Adipocyte (in vitro differentiated cells): Measurements from ENCODE around the gene BCAS3.
A peak's percentile ranks its signal among the peaks of the same experiment; 100 is the strongest.

ENCODE experiments used
- DNase-seq: peaks from one replicate; pipeline ENCODE4 v3.0.0-alpha.2; 2015; ENCODE audit warnings: low read depth
- H3K27me3 ChIP-seq: replicated peaks from 2 replicates; pipeline ENCODE4 v1.7.0; 2013; ENCODE audit warnings: mild to moderate bottlenecking, low read length, moderate library complexity; ENCODE audit not compliant: control insufficient read depth, insufficient read depth
- H3K36me3 ChIP-seq: 2 replicates; pipeline ENCODE4 v1.7.0; 2013; ENCODE audit warnings: low read length, mild to moderate bottlenecking, moderate library complexity; ENCODE audit not compliant: control insufficient read depth, insufficient read depth, severe bottlenecking
- H3K4me1 ChIP-seq: 2 replicates; pipeline ENCODE4 v1.7.0; 2013; ENCODE audit warnings: mild to moderate bottlenecking, low read length, moderate library complexity; ENCODE audit not compliant: control insufficient read depth, insufficient read depth
- H3K4me3 ChIP-seq: 2 replicates; pipeline ENCODE4 v1.7.0; 2013; ENCODE audit warnings: mild to moderate bottlenecking, low read length, moderate library complexity
- H3K9ac ChIP-seq: 2 replicates; pipeline ENCODE4 v1.7.0; 2013; ENCODE audit warnings: mild to moderate bottlenecking, low read length, moderate library complexity
- H3K9me3 ChIP-seq: 2 replicates; pipeline ENCODE4 v1.7.0; 2013; ENCODE audit warnings: mild to moderate bottlenecking, low read length, moderate library complexity; ENCODE audit not compliant: control insufficient read depth

BCAS3 gene

DNA sequence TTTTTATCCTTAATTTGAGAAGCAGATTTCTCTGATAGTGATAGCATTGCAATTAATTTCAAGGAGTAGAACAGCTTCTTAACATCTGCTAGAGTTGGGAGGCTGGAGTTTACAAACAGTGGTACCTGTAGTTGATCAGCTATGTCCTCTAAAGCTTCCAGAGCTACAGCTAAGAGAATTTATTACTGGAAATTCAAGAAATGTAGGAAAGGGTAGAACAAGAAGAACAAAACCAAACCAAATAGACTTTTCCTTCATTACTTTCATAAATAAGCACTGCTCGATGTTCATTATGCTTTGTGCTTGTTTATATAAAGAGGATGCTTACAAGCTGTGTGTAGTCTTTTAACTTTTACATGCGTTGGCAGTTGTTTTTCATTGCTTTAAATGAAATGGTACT is 388.4 kb downstream of the BCAS3 start:
- DNase-seq = no peak
- Histone ChIP-seq H3K27me3 (no peaks in the 10 kb centered on the region), H3K36me3 (no peaks in the 10 kb centered on the region), H3K4me1 (peaks cover 17% of the 10 kb centered on the region), H3K9me3 (no peaks in the 10 kb centered on the region), H3K4me3 (no peak overlapping the region), H3K9ac (no peak overlapping the region)

DNA sequence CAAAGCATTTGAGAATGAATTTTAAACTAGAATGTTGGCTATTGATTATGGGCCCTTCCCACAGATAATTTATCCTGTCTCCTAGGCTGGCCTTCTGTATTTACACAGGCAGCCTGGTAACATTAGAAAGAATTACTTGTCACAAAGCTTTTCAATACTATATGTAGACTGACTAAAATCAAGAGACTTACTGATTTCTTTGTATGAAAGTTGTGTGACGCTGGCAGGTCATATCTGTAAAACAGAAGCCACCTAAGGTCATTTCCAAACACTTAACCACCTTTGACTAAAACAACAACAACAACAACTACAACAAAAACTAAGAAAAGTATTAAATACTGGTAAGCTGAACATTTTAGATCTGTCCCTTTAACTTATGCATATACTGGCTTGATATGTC is 393.0 kb downstream of the BCAS3 start:
- Histone ChIP-seq H3K9ac (no peak overlapping the region), H3K36me3 (no peaks in the 10 kb centered on the region), H3K9me3 (no peaks in the 10 kb centered on the region), H3K4me3 (no peak overlapping the region), H3K4me1 (peaks cover 3% of the 10 kb centered on the region), H3K27me3 (no peaks in the 10 kb centered on the region)
- no peak for DNase-seq

DNA sequence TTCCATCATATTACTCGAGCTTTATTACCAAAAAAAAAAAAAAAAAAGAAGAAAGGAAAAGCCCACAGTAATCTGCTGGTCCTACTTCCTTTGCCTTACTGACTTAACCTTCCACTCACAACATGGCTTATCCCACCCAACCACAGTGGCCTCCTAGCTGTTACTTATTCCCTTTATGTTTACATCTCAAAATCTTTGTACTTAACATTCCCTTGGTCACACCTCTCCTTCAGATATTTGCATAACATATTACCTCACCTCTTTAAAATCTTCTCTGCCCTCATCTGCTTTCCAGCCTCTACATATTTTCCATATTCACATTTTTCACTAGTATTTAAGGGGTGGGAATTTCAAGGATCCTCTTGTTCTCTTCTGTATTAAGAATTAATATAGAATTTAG is 395.0 kb downstream of the BCAS3 start:
- H3K27me3 ChIP-seq = no peaks in the 10 kb centered on the region
- DNase-seq = peak; percentile 22
- H3K4me1 ChIP-seq = peaks cover 14% of the 10 kb centered on the region
- H3K9me3 ChIP-seq = no peaks in the 10 kb centered on the region
- H3K9ac ChIP-seq = no peak overlapping the region
- H3K36me3 ChIP-seq = no peaks in the 10 kb centered on the region
- H3K4me3 ChIP-seq = no peak overlapping the region

DNA sequence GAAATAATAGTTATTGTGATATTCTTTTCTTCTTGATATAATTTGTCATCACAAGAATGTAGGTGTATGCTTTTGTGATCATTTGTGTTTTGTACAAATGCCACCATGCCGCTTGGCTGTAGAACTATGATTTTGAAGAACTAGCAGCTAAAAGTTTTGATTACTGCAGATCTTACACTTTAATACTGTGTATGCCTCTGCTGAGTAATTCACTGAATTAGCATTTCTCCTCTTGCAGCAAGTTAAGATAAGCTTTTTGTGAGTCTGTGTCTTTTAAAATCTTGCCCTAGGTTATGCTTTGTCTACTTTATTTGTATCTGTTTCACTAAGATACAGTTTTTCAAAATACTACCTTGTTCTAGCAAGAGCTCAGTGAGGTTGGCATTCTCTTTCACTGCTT is 395.5 kb downstream of the BCAS3 start:
- Histone ChIP-seq H3K9ac (no peak overlapping the region), H3K9me3 (no peaks in the 10 kb centered on the region), H3K36me3 (no peaks in the 10 kb centered on the region), H3K4me1 (peaks cover 14% of the 10 kb centered on the region), H3K4me3 (no peak overlapping the region), H3K27me3 (no peaks in the 10 kb centered on the region)
- DNase-seq = peak; percentile 19

DNA sequence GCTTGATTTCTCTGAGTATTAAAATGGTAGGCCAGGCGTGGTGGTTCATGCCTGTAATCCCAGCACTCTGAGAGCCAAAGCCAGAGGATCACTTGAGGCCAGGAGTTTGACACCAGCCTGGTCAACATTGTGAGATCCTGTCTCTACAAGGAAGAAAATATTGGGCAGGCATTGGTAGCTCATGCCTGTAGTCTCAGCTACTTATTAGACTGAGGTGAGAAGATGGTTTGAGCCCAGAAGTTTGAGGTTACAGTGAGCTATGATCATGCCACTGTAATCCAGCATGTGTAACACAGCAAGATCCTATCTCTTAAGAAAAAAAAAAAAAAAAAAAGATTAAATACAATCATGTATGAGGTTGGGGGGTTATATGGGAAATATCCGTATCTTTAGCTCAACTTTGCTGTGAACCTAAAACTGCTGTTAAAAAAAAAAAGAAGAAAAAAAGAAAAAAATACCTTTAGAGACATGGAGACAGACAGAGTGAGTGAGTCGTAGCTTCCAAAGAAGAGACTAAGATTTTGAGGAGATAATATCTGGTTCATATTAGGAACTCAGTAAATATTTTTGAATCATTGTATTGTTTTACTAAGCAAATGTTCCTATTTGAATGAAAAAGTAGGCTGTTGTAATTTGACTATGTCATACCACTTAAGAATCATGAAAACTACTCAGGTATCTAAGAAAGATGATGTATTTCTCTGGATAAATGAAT is 396.3 kb downstream of the BCAS3 start:
- H3K4me1 ChIP-seq = peaks cover 14% of the 10 kb centered on the region
- no peaks in the 10 kb centered on the region for H3K9me3 ChIP-seq
- H3K27me3 ChIP-seq = no peaks in the 10 kb centered on the region
- peak; percentile 24 for DNase-seq
- H3K4me3 ChIP-seq = no peak overlapping the region
- no peaks in the 10 kb centered on the region for H3K36me3 ChIP-seq
- H3K9ac ChIP-seq = no peak overlapping the region

DNA sequence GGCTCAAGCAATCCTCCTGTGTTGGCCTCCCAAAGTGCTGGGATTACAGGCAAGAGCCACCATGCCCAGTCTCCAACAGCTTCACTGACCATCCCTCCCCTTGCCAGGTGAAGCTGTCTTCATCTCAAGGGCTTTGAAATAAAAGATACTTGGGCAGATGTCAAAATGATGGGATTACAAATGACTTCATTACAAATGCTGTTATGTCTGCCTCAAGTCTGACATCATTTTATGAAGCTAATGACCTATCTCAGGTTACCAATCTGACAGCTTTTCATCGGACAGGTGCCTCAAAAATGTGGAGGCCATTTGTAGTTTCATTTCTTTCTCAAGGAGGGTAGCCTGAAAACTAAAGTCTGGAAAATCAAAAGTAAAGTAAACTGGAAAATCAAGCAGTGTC is 398.3 kb downstream of the BCAS3 start:
- Histone ChIP-seq H3K4me3 (no peak overlapping the region), H3K27me3 (no peaks in the 10 kb centered on the region), H3K9ac (no peak overlapping the region), H3K4me1 (peaks cover 14% of the 10 kb centered on the region), H3K9me3 (no peaks in the 10 kb centered on the region), H3K36me3 (peaks cover 3% of the 10 kb centered on the region)
- DNase-seq = no peak

DNA sequence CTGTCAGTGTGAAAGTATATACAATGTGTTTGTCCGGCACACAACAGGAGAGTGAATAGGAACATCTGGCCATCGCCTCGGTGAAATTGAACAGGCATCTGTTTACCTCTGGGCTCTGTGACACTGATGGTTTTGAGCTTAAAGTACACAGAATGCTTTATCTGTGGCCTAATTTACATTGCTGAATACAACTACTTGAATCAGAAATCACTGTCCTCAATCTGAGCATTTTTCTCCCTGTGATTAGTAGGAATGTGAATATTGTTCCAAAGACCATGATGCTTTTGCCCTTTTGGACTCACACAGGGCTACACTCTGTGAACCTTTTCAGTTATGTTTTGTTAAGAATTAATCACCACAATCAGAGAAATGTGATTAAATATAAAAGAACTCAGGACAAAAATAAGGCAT is 399.0 kb downstream of the BCAS3 start:
- no peaks in the 10 kb centered on the region for H3K27me3 ChIP-seq
- peaks cover 3% of the 10 kb centered on the region for H3K36me3 ChIP-seq
- H3K4me1 ChIP-seq = peaks cover 14% of the 10 kb centered on the region
- no peaks in the 10 kb centered on the region for H3K9me3 ChIP-seq
- H3K4me3 ChIP-seq = no peak overlapping the region
- DNase-seq = peak; percentile 70
- no peak overlapping the region for H3K9ac ChIP-seq

DNA sequence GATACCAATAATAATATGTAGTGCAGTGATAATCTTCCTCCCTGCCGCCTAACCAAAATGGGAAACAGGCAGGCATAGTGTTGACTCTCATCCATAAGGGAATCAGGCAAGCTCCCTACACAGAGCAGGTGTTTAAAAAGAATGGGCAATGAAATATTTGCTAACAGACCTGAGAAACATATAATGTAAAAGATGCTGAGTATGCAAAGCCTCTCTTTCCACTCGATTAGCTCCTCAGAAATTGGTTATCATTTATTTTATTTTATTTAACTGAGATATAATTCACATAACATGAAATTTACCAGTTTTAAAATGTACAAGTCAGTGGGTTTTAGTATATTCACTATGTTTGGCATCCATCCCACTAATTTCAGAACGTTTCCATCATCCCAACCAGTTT is 404.3 kb downstream of the BCAS3 start:
- no peaks in the 10 kb centered on the region for H3K27me3 ChIP-seq

DNA sequence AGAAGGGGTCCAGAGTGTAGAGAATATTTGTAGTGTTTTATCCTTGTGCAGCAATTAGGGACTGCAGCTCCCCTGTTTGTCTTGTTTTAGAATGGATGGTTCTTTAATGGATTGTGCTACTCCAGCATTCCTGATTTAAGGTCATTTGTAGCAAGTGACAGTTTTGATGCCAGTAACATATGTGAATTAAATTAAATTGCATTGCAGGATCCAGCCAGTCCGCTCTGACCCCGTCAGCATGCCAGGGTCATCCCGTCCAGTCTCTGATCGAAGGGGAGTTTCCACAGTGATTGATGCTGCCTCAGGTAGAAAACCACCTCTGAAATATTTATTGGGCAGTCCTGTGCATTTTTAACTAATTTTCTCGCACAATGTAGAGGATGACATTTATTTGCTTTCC is 406.6 kb downstream of the BCAS3 start:
- no peak overlapping the region for H3K4me3 ChIP-seq
- peaks cover 3% of the 10 kb centered on the region for H3K36me3 ChIP-seq
- DNase-seq = no peak
- H3K9ac ChIP-seq = no peak overlapping the region
- H3K27me3 ChIP-seq = no peaks in the 10 kb centered on the region
- no peaks in the 10 kb centered on the region for H3K9me3 ChIP-seq
- no peaks in the 10 kb centered on the region for H3K4me1 ChIP-seq

More for the DNA sequence above, 404.3 kb downstream of the BCAS3 start:
- Histone ChIP-seq H3K9ac (no peak overlapping the region), H3K4me1 (peaks cover under 1% of the 10 kb centered on the region), H3K36me3 (peaks cover 3% of the 10 kb centered on the region), H3K4me3 (no peak overlapping the region), H3K9me3 (no peaks in the 10 kb centered on the region)
- DNase-seq = no peak

DNA sequence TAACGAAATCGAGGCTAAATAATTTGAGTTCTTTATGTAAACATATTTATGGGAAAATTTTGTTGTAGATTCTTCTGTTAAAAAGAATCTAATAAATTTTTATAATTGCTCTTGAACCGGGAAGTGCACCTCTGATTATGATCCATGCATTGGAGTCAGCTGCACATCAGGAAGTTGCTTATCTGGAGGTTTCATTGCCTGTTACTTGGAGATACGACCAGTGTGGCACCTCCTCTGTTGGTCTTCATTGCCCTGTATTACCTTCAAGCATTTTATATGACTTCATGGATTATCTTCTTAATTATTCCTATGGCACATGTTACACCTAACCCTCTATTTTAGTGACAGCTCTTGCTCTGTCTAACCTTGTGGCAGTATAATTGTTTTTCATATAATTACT is 409.4 kb downstream of the BCAS3 start:
- no peaks in the 10 kb centered on the region for H3K4me1 ChIP-seq
- no peak for DNase-seq
- no peaks in the 10 kb centered on the region for H3K27me3 ChIP-seq
- H3K9ac ChIP-seq = no peak overlapping the region
- H3K36me3 ChIP-seq = no peaks in the 10 kb centered on the region
- peaks cover 2% of the 10 kb centered on the region for H3K9me3 ChIP-seq
- no peak overlapping the region for H3K4me3 ChIP-seq

DNA sequence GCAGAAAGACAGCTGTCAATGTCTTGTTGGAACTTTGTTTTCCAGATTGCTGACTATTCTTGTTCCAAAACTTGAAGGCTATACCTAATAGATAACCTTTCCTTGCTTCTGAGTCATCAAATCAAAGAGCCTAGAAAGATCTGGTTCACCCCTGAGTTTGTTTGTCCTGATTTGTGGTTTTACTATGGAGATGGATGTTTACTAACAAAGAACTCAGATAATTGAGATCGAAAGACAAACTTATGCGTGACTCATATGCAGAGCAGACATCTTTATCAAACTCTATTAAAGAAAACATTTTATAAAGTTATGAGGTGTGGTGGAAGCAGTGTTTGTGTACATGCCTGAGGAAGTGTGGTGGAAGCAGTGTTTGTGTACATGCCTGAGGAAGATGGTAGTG is 410.9 kb downstream of the BCAS3 start:
- Histone ChIP-seq H3K4me1 (no peaks in the 10 kb centered on the region), H3K9me3 (peaks cover 7% of the 10 kb centered on the region), H3K4me3 (no peak overlapping the region), H3K9ac (no peak overlapping the region), H3K36me3 (no peaks in the 10 kb centered on the region), H3K27me3 (no peaks in the 10 kb centered on the region)
- DNase-seq = no peak

DNA sequence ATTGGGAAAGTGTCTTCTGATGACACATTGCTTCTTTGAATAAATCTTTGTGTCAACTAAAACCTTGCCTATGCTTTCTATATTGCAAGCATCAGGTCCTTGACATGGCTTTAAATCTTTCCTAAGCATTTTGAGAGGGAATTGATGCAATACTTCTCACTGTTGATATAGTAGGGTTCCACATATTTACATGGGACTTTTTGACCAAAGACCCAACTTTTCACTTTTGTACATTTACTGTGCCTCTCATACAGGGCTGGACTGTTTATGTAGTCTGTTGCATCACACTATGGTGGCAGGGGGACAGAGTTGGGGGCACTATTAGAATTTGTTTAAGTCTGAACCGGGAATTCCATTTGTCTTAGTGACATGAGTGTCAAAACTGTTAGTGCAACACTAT is 413.4 kb downstream of the BCAS3 start:
- H3K4me1 ChIP-seq = no peaks in the 10 kb centered on the region
- H3K27me3 ChIP-seq = no peaks in the 10 kb centered on the region
- H3K9ac ChIP-seq = no peak overlapping the region
- no peak for DNase-seq
- H3K36me3 ChIP-seq = no peaks in the 10 kb centered on the region
- H3K4me3 ChIP-seq = no peak overlapping the region
- peaks cover 7% of the 10 kb centered on the region for H3K9me3 ChIP-seq
